HG03025 (cell line): ENCODE results near the gene REEP1.

ENCODE experiments used
- ATAC-seq: cut with Tn5 transposase; IDR thresholded peaks from one replicate; pipeline ENCODE4 v1.9.1; 2021; ENCODE audit warnings: mild to moderate bottlenecking, moderate library complexity; ENCODE audit not compliant: unreplicated experiment, low FRiP score

REEP1 gene, protein sequence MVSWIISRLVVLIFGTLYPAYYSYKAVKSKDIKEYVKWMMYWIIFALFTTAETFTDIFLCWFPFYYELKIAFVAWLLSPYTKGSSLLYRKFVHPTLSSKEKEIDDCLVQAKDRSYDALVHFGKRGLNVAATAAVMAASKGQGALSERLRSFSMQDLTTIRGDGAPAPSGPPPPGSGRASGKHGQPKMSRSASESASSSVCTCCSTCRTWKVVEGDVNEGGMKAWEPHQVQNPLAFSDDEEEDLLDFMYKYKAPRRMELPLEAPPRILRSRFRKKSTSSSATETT

DNA sequence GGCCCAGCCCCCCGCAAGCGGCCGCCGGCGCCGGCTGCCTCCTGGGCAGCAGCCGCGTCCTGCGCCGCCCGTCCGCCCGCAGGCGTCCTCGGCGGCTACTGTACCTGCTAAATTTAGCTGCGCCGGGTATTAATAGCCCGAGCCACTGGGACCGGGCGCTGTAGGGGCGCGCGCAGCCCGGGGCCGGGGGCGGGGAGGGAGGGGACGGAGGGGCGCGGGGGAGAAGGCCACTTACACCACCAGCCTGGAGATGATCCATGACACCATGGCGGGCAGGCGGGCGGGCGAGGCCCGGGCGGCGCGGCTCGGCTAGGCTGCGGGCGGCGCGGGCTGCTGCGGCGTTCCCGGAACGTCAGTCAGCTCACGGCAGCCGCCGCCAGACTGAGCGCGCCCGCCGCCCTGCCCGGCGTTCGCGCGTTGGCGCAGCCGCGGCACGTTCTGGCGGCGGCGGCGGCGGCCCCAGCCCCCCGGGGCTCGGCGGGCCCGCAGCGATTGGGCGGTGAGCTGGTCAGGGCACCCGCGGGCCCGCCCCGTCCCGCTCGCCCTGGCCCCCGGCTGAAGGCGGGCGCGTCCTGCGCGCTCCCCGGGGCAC lies at the start of gene REEP1:
Gene REEP1, minus strand, starts transcription at position 383 of the 592 bp plus-strand sequence. Its CDS starts 116 bp downstream, at position 267.
- no peak for ATAC-seq

DNA sequence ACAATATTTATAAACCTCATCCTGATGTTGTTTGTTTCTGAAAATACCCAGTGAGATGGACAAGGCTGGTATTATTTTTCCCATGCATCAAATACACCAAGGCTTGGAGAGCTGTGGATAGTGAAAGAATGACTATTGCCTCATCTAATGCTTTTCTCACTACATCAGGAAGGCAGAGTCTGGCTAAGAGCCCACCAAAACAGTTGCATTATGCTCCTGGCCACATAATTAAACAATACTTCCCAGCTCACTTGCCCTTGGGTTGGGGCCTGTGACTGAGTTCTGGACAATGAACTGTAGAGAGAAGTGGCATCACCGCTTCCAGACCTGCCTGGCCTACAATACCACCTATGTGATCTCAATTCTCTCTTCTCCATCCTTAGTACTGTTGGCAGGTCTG lies 46.4 kb upstream of the REEP1 start:
- no peak for ATAC-seq

DNA sequence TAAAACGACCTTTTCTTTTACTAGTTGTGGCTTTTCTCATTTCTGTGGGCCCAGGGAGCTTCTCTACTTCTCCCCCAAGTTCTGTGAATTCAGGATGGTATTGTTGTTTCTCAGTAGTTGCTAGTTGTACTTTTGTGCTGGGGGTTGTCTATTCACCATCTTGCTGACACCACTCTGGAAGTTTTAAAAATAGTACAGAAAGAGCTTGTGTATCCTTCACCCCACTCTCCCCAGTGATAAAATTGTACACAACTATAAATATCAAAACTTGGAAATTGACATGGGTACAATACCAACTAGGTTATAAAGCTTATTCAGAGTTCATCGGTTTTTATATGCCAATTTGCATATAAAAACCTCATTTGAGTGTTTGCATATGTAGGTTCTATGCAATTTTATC lies 45.3 kb upstream of the REEP1 start:
- no peak for ATAC-seq

DNA sequence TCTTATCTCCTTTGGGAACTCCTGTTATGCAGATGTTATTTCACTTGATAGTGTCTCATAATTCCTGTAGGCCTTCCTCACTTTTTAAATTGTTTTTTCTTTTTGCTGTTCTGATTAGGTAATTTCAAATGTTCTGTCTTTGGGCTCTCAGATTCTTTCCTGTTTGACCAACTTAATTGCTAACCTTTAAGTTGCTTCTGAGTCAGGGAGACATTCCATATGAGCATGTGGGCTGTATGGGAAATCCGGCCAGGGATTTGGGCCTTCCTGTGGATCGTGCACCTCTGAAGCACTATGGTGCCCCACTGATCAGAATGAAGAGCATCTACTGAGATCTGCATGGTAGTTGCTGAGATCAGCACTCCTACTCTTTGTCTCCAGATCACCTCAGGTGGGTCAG lies 44.7 kb upstream of the REEP1 start:
- no peak for ATAC-seq

DNA sequence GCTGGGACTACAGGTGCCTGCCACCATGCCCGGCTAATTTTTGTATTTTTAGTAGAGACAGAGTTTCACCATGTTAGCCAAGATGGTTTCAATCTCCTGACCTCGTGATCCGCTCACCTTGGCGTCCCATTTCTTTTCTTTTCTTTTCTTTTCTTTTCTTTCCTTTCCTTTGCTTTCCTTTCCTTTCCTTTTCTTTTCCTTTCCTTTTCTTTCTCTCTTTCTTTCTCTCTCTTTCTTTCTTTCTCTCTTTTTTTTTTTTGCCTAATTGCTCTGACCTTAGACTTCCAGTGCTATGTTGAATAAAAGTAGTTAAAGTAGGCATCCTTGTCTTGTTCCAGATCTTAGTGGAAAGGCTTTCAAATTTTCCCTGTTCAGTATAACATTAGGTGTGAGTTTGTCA lies 41.0 kb upstream of the REEP1 start:
- no peak for ATAC-seq

DNA sequence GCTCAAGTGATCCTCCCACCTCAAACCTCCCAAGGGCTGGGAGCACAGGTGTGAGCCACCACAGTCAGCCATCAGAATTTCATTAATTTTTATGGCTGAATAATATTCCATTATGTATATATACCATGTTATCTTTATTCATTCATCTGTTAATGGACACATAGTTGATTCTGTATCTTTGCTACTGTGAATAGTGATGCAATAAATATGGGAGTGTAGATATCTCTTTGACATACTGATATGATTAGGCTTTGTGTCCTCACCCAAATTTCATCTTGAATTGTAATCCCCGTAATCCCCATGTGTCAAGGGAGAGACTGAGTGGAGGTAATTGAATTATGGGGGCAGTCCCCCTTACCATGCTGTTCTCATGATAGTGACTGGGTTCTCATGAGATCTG lies 38.2 kb upstream of the REEP1 start:
- no peak for ATAC-seq

DNA sequence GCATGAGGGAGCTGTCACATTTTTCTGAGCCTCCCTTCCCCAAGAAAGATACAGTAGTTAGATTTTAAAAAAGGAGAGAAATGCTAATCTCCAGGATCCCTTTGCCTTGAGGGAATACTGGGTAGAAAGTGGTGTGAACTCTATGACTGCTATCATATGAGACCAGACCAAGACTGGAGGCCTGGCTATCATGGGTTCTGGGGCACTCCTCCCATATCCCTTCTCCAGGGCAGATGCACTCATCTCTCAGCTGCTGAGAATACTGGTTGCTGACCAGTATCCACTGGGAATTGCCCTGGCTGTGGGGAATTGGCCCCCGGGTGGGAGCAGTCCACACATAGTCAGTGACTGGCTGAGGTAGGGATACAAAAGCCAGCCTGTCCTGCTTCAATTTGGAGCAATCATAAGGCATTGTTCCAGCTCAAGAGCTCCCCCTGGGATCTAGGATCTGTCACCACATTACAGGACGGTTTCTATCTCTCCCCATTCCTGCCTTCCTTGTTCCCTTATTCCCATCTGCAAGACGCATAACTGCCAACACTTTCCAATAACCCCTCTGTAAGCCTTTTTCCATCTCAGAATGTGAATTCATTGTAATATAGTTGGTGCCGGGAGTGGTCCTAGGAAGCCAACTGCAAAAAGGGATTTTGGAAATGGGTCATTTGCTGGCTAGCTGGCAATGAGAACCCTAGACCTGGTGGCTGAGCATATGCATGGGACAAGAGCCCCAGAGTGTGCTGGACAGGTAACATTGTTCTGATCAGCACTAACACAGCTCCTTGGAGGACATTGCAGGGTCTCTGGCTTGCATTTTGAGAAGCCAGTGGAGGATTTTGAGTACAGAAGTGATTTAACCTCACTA lies 35.4 kb upstream of the REEP1 start:
- ATAC-seq = no peak

DNA sequence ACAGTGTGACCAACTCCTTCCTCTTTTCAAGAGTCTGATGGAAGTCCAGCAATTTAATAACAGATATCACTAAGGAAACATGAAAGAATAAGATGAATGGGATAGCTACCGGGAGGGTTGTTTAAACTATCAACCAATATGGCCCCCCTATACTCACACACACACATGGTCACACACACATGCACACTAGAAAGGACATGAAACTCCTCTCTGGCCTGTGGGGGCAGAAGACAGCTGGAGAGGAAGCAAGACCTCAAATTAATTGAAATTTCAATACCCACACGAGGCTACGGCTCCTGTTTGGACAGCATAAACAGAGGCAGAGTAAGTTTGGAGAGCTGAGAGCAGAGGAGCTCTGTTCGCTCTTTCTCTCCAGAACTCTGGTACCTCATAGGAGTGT lies 34.7 kb upstream of the REEP1 start:
- no peak for ATAC-seq

DNA sequence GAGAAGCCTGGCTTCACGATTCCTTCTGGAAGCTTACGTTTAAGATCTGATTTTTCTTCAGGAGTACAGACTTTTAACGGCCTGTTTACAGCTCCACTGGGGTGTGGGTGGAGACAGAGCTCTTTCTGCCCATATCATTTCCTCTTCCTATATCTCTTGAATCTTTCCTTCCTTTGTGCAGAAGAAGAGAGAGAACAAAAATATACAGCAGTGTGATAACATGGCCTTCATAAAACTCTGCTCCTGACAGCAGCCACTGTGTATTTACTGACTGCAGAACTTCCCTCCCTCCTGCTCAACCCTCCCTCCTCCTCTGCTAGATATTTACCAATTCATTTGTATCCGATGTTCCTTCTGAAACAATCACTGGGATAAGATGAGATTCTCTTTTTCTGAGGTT lies 34.1 kb upstream of the REEP1 start:
- ATAC-seq = no peak

DNA sequence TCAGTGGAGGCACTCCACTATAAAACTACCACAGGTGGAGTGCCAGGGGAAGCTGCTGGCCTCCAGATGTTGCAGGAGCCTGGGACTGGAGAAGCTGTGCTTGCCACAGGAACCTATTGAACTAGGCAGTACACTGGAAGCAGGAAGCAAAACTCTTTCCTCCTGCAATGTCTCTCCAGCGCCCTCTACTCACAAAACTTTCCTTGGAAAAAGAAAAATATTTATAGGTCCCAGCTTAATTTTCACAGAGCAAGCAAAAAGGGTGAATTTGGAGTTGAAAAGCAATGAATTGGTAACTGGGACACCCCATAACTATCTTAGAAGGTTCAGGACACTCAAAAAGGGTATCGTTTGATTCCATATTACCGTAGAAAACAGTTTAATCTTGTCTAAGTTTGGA lies 33.2 kb upstream of the REEP1 start:
- no peak for ATAC-seq

DNA sequence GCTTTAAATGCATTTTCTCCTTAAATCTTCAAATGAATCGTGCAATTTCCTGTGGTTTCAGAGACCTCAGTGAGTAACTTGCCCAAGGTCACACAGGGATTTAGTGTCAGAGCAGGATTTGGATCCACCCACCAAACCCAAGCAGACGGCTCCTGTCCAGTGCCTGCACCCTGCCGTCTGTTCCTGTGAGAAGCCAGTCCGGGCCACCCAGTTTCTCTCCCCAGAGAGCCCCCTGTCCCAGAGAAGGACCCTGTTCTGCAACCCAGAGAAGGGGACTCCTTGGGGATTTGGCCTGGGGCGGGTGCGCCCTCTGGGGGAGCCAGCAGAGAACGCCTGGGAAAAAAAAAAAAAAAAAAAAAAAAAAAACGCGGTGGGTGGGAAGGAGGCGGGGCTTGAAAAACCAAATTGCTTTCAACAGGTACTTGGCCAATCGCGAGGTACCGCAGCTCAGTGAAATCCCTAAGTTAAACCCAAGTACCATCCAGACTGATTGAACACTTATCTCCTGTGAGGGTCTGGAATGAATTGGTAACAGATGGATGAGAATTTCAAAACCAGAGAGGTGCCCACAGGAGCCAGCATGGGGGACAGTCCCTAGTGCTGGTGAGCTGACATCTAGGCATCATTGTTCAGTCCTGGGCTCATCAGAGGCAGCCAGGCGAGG lies 30.9 kb upstream of the REEP1 start:
- no peak for ATAC-seq

DNA sequence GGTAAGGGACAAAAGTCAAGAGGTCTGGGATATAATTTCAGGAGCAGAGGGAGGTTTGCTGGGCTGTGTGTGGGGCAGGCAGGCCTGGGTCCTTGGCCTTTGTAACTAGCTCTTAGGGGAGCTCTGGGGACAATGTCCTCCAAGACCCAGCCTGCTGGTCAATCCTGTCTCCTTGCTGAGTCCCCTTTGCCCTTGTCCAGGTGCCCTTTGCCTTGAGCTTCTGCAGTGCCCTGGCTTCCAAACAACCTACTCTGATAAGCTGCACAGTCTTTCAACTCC lies 30.0 kb upstream of the REEP1 start:
- no peak for ATAC-seq

DNA sequence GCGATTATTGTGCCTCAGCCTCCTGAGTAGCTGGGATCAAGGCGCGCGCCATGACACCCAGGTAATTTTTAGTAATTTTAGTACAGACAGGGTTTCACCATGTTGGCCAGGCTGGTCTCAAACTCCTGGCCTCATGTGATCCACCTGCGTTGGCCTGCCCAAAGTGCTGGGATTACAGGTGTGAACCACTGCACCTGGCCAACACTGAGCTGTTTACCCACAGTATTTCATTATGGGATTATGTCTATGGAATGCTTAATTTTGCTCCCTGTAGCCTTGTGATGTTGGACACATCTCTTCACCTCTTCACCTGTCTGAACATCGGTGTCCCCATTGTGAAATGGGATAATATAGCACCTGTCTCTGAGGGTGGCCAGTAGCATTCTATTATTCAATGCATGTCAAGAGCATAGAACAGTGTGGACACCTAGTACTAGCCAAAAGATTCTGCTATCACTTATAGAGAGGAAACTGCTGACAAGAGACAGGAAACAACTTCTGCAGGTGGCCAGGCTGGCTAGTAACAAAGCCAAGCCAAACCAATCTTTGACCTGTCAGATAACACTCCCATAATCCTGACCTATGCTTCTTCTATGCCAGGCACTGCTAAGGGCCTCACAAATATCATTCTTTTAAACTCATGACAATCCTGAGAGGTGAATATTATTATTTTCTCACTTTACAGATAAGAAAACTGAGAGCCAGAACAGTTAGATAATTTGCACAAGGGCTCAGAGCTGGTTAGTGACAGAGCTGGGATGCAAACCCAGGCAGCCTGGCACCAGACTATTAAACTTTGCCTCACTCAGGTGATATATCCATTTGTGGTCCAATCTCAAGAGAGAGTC lies 29.4 kb upstream of the REEP1 start:
- no peak for ATAC-seq

DNA sequence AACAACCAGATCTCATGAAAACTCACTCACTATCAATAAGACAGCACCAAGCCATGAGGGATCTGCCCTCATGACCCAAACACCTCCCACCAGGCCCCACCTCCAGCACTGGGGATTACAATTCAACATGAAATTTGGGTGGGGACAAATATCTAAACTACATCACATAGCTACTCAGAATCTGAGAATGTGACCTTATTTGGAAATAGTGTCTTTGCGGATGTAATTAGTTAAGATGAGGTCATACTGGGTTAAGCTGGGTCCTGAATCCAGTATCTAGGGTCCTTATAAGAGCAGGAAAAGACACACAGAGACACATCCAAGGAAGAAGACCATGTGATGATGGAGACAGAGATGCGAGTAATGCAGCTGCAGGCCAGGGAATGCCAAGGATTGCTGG lies 27.5 kb upstream of the REEP1 start:
- ATAC-seq = no peak

DNA sequence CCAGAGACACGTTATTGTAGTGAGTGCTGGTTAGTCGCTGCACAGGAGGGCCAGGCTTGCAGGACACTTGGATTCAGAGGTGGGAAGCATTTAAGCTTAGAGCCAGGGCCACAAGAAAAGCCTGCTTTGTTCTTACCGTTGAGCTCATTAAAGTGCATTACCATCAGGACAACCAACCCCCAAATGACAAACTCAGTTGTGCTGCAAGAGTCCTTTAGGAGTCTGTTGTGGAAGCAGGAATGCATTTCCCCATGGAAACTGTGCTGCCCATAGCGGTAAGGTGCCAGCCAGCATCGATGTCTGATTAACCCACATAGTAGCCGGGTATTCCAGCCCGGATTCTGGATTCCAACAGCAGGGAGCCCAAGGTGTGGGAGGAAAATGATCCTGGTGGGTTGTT lies 23.4 kb upstream of the REEP1 start:
- ATAC-seq = no peak

DNA sequence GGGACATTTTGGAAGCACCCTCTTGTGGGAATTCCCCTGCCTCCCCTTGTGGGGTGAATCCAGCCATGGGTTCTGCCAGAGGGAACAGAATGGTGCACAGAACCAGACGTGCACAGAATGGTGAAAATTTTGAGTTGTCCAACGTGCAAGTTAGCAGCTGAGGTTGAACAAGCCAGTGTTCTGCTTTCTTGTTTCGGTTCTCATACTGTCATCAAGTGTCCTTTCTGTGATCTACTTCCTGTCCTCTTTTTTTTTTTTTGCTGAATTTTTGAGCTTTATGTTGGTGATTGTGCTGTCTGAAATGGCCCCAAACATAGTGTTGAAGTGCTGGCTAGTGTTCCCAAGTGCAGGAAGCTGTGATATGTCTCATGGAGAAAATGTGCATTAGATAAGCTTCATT lies 21.5 kb upstream of the REEP1 start:
- ATAC-seq = no peak

DNA sequence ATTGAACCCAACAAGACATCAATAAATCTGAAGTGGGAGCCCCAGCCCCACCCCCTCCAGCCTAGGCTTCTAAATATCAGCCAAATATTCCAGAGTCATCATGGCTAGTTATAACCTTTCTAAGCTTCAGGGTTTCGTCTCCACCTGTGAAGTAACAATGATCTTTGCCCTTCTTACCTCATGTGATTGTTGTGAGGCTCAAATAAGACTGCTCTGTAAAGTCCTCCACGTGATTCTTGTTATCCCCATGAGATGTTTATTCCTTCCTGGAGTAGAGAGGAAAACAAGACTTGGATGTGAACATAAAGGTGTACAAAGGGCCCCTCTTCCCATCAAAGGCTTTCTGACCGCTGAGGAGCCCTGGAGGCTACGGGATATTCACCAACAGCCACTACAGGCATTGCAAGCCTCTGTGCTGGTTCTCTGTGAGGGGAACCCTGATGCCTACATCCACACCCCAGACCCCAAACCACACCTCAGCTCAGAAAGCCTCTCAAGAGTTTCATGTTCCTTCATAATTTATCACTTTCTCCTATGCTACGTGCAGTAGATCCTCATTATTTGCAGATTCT lies 20.1 kb upstream of the REEP1 start:
- ATAC-seq = no peak

DNA sequence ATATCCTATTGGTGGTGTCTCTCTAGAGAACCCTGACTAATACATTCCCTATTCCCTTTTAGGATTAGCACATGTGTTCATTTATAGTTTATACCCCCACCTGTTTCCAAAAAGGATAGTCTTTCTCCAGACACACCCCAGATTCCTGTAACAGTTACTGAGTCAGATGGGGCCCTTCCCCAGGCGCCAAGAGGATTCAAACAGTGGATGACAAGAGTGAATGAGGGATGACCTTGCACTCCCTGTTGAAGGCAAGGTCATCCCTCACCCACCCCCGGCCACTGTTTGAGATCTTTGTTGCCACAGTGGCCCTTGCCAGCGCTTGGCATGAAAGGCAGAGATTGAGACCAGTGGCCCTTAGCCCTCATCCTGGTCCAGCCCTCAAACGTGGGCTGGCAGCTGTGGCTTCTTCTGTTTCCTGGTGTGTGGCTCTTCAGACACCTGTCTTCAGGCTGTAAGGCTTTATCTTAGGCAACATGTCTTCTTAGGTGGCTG lies 15.3 kb upstream of the REEP1 start:
- no peak for ATAC-seq

DNA sequence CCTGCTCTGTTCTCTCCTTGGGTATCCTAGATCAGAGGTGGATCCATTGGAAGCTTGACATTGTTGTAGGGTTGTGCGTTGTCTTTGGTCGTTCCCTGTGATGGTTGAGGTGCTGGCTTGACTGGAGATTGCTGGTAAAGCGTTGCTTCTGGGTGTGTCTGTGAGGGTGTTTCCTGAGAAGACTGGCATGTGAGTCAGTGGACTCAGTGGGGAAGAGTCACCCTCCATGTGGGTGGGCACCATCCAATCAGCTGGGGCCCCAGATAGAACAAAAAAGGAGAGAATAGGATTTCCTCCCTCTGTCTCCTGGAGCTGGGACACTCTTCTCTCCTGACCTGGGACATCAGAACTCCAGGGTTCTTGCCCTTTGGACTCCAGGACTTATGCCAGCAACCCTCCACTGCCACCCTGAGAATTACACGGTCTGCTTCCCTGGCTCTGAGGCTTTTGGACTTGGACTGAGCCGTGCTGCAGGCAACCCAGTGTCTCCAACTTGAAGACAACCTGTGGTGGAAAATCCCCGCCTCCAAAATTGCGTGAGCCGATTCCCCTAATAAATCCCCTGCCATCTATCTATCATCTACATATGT lies 14.8 kb upstream of the REEP1 start:
- ATAC-seq = no peak

DNA sequence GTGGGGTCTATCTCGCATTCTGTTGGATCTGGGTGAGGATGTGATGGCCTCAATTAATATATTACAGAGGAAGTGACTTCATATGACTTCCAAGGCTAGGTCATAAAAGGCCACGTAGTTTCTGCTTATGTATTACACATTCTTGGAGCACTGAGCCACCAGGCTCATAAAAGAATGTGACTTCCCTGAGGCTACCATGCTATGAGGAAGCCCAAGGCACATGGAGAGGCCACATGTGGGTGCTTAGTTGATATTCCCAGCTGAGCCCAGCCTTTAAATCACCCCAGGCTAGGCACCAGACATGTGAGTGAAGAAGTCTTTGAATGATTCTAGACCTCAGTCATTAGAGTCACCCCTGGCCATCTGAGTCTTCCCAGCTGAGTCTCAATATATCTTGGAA lies 13.3 kb upstream of the REEP1 start:
- no peak for ATAC-seq
